GM23338 (cell line): ENCODE results near the gene TRMT44. TPM values are rescaled to one million over a fixed set of nuclear protein-coding genes. Genes with fewer than 3 reads are reported as not detected.

Experiments used
- ATAC-seq: fragments of 200-7000 bp; cut with Tn5 transposase; 3 replicates; pipeline ENCODE4 v1.9.1; 2020
- DNase-seq: peaks from one replicate; pipeline ENCODE4 v3.0.0-alpha.2; 2015; ENCODE audit warnings: low spot score
- H2AFZ ChIP-seq: fragments of 200-600 bp; sonication (generic); 2 replicates; pipeline ENCODE4 v1.8.0; 2016; ENCODE audit warnings: antibody characterized with exemption, mild to moderate bottlenecking, moderate library complexity
- H3F3A ChIP-seq: fragments of 200-600 bp; sonication (generic); replicated peaks from 2 replicates; pipeline ENCODE4 v1.8.0; 2017; ENCODE audit warnings: antibody characterized with exemption, mixed run types, low read depth
- H3K27ac ChIP-seq: fragments of 200-600 bp; sonication (generic); 2 replicates; pipeline ENCODE4 v1.6.1; 2016; ENCODE audit warnings: low read depth
- H3K27me3 ChIP-seq: fragments of 200-600 bp; sonication (generic); 2 replicates; pipeline ENCODE4 v1.8.0; 2016; ENCODE audit warnings: mild to moderate bottlenecking, mixed run types, moderate library complexity; ENCODE audit not compliant: insufficient read depth
- H3K36me3 ChIP-seq: fragments of 200-600 bp; sonication (generic); 2 replicates; pipeline ENCODE4 v1.8.0; 2016; ENCODE audit warnings: mild to moderate bottlenecking; ENCODE audit not compliant: insufficient read depth
- H3K4me1 ChIP-seq: fragments of 200-600 bp; sonication (generic); 2 replicates; pipeline ENCODE4 v1.8.0; 2016; ENCODE audit warnings: mild to moderate bottlenecking, moderate library complexity; ENCODE audit not compliant: insufficient read depth
- H3K4me2 ChIP-seq: fragments of 200-600 bp; sonication (generic); 2 replicates; pipeline ENCODE4 v1.7.1; 2017; ENCODE audit warnings: mixed run types
- H3K4me3 ChIP-seq: fragments of 200-600 bp; sonication (generic); 2 replicates; pipeline ENCODE4 v1.6.1; 2016; ENCODE audit warnings: mixed run types
- H3K79me2 ChIP-seq: fragments of 200-600 bp; sonication (generic); replicated peaks from 2 replicates; pipeline ENCODE4 v1.8.0; 2017; ENCODE audit warnings: mild to moderate bottlenecking; ENCODE audit not compliant: insufficient read depth
- H3K9me2 ChIP-seq: fragments of 200-600 bp; sonication (generic); 2 replicates; pipeline ENCODE4 v1.8.0; 2017; ENCODE audit not compliant: insufficient read depth
- H4K20me1 ChIP-seq: fragments of 200-600 bp; sonication (generic); replicated peaks from 2 replicates; pipeline ENCODE4 v1.8.0; 2017; ENCODE audit warnings: mild to moderate bottlenecking; ENCODE audit not compliant: insufficient read depth
- H3K27ac Mint-ChIP-seq: 2 replicates; pipeline ENCODE4 v1.8.0; 2020; ENCODE audit warnings: inconsistent platforms, mild to moderate bottlenecking, moderate library complexity, mixed read lengths
- H3K27me3 Mint-ChIP-seq: 3 replicates; pipeline ENCODE4 v1.8.0; 2022; ENCODE audit warnings: low read depth, mild to moderate bottlenecking, moderate library complexity, mixed read lengths, inconsistent platforms; ENCODE audit not compliant: insufficient read depth, poor library complexity
- H3K36me3 Mint-ChIP-seq: 3 replicates; pipeline ENCODE4 v1.8.0; 2021; ENCODE audit warnings: low read depth, mild to moderate bottlenecking, inconsistent platforms, moderate library complexity, mixed read lengths
- H3K4me1 Mint-ChIP-seq: 3 replicates; pipeline ENCODE4 v1.8.0; 2020; ENCODE audit warnings: mild to moderate bottlenecking, inconsistent platforms, mixed read lengths
- H3K4me3 Mint-ChIP-seq: 3 replicates; pipeline ENCODE4 v1.8.0; 2021; ENCODE audit warnings: moderate library complexity, mild to moderate bottlenecking, inconsistent platforms, mixed read lengths
- H3K9me3 Mint-ChIP-seq: 3 replicates; pipeline ENCODE4 v1.8.0; 2020; ENCODE audit warnings: moderate library complexity, mild to moderate bottlenecking, inconsistent platforms, mixed read lengths
- CREB1 ChIP-seq: fragments of 250-450 bp; sonication (Bioruptor Pico); IDR thresholded peaks from 2 replicates; pipeline ENCODE4 v1.5.0; 2020; ENCODE audit warnings: low read depth, mild to moderate bottlenecking, moderate library complexity
- CTCF ChIP-seq, 2 experiments: fragments of 200-600 bp in 1 of 2; sonication (generic) in 1 of 2; conservative IDR thresholded peaks; 2 replicates each; pipeline versions ENCODE4 v1.5.1 to v1.6.1; 2016 to 2017; ENCODE audit warnings: antibody characterized with exemption in 2 of 2, low read depth in 2 of 2, mild to moderate bottlenecking in 2 of 2, moderate library complexity in 1 of 2
- ETS1 ChIP-seq: IDR thresholded peaks from 2 replicates; pipeline ENCODE4 v1.6.1; 2016; ENCODE audit warnings: antibody characterized with exemption
- EZH2 ChIP-seq: fragments of 200-600 bp; sonication (generic); IDR thresholded peaks from one replicate; pipeline ENCODE4 v1.8.0; 2017; ENCODE audit warnings: antibody characterized with exemption, mild to moderate bottlenecking, low read depth; ENCODE audit not compliant: unreplicated experiment
- EZH2phosphoT487 ChIP-seq: fragments of 200-600 bp; sonication (generic); IDR thresholded peaks from one replicate; pipeline ENCODE4 v1.8.1; 2018; ENCODE audit warnings: antibody characterized with exemption; ENCODE audit not compliant: unreplicated experiment
- JUNB ChIP-seq: IDR thresholded peaks from one replicate; pipeline ENCODE4 v1.6.1; 2016; ENCODE audit warnings: antibody characterized with exemption; ENCODE audit not compliant: unreplicated experiment
- NANOG ChIP-seq: IDR thresholded peaks from 2 replicates; pipeline ENCODE4 v1.6.1; 2016; ENCODE audit warnings: antibody characterized with exemption, borderline replicate concordance
- POLR2AphosphoS5 ChIP-seq: IDR thresholded peaks from 2 replicates; pipeline ENCODE4 v1.6.1; 2016; ENCODE audit warnings: antibody characterized with exemption, low read depth
- REST ChIP-seq: IDR thresholded peaks from one replicate; pipeline ENCODE4 v1.6.1; 2018; ENCODE audit warnings: antibody characterized with exemption; ENCODE audit not compliant: unreplicated experiment
- STAT1 ChIP-seq: IDR thresholded peaks from one replicate; pipeline ENCODE4 v1.6.1; 2016; ENCODE audit warnings: antibody characterized with exemption; ENCODE audit not compliant: unreplicated experiment
- ZNF114 ChIP-seq: fragments of 250-450 bp; sonication (Bioruptor Pico); IDR thresholded peaks from 2 replicates; pipeline ENCODE4 v1.5.0; 2020; ENCODE audit warnings: mild to moderate bottlenecking, moderate library complexity
- ZNF331 ChIP-seq: fragments of 250-450 bp; sonication (Bioruptor Pico); IDR thresholded peaks from 2 replicates; pipeline ENCODE4 v1.5.0; 2020; ENCODE audit warnings: low read depth, mild to moderate bottlenecking, moderate library complexity
- ZNF462 ChIP-seq: fragments of 250-450 bp; sonication (Bioruptor Pico); IDR thresholded peaks from 2 replicates; pipeline ENCODE4 v1.5.0; 2020; ENCODE audit warnings: mild to moderate bottlenecking, moderate library complexity
- polyA plus RNA-seq: library from polyadenylated mRNA; unstranded; fragments of >200 nt; fragmentation: Nextera tagmentation; extraction: Ambion mirVana; gene quantifications from 2 replicates; pipeline ENCODE4 v1.2.1, GENCODE V29; 2016
- total RNA-seq: library from RNA; depleted of rRNA; stranded (reverse); fragments of >200 nt; shearing (Covaris generic); gene quantifications from 2 replicates; pipeline ENCODE4 v1.2.3, GENCODE V29; 2014

Gene TRMT44
- total and polyA plus RNA-seq, 2 experiments from 2014 or later: 10.3 to 49.8 TPM

GRCh38 chr4:8472158-8472688, 31.6 kb downstream of the TRMT44 start:
- TF ChIP-seq CTCF (conservative IDR thresholded peaks at IDR 0.05; ENCODE audit: low read depth in 2 of 2) (no peak), NANOG (no peak), REST (no peak), ZNF331 (CRISPR knock-in tag) (no peak), ETS1 (no peak), POLR2AphosphoS5 (no peak), JUNB (no peak), STAT1 (no peak), ZNF114 (no peak), CREB1 (CRISPR knock-in tag) (no peak), EZH2 (no peak), EZH2phosphoT487 (no peak), ZNF462 (CRISPR knock-in tag) (no peak)
- Histone ChIP-seq H3K4me2 (no peak overlapping the region), H3K27me3 (no peaks in the 10 kb centered on the region), H3K79me2 (no peaks in the 10 kb centered on the region), H3K4me3 (no peak overlapping the region), H3F3A (no peaks in the 10 kb centered on the region; the same call in 1 of the 2 replicates), H4K20me1 (no peaks in the 10 kb centered on the region; the same call in 1 of the 2 replicates), H3K4me1 (no peaks in the 10 kb centered on the region), H3K36me3 (no peaks in the 10 kb centered on the region; the same call in 1 of the 2 replicates), H3K9me2 (no peaks in the 10 kb centered on the region), H3K27ac (no peak overlapping the region), H2AFZ (no peak overlapping the region)
- H3K36me3 Mint-ChIP-seq: peaks cover 37% of the 10 kb centered on the region
- DNase-seq: no peak
- H3K27ac Mint-ChIP-seq: no peak overlapping the region; the same call in 1 of the 2 replicates
- no peak overlapping the region for H3K4me3 Mint-ChIP-seq
- no peak for ATAC-seq
- H3K27me3 Mint-ChIP-seq: peaks cover 8% of the 10 kb centered on the region
- no peaks in the 10 kb centered on the region for H3K9me3 Mint-ChIP-seq
- H3K4me1 Mint-ChIP-seq: peaks cover 9% of the 10 kb centered on the region
